AG08396 (cell line): Measurements from ENCODE around the gene MAML2.
A peak's percentile ranks its signal among the peaks of the same experiment; 100 is the strongest.

Experiments
- DNase-seq: peaks from one replicate; pipeline ENCODE4 v3.0.0; 2012; ENCODE audit warnings: low spot score, mixed read lengths

MAML2 gene

DNA sequence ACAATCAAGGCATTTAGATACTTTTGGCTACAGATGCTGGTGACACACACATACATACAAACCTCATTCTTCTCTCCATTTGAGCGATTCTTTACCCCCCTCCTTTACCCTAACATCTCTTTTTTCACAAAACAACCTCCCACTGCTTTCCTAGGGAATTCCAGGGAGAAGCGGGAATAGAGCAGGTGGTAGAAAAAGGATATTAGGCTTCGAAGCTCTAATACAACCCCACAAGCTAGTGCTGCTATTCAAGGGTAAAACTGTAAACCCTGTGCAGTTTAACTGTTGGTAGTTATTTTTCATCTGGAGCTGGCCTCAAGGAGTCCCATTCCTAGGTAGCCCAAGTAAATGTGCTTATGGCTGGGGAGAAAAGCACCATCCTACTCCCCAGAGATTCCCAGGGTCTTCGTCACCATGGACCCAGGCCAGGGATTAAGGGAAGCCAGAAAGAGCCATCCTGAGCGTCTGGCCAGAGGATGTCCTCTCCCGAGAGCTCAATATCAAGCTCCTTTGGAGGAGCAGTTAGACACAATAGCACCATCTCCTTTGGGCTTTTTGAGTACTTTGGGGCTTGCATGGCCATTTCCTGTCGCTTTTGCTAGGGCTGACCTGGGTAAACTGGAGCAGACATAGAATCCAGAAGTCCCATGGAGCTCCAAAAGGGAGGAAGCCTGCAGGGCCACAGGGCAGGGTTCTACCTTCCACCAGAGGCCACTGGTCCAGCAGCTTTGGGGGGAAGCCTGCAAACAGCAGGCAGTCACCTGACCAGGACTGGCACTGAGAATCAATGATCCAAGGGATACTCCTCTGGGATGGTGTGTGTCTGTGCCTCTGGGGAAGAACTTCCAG, 3.1 kb downstream of the MAML2 start:
- peak; percentile 33 for DNase-seq

DNA sequence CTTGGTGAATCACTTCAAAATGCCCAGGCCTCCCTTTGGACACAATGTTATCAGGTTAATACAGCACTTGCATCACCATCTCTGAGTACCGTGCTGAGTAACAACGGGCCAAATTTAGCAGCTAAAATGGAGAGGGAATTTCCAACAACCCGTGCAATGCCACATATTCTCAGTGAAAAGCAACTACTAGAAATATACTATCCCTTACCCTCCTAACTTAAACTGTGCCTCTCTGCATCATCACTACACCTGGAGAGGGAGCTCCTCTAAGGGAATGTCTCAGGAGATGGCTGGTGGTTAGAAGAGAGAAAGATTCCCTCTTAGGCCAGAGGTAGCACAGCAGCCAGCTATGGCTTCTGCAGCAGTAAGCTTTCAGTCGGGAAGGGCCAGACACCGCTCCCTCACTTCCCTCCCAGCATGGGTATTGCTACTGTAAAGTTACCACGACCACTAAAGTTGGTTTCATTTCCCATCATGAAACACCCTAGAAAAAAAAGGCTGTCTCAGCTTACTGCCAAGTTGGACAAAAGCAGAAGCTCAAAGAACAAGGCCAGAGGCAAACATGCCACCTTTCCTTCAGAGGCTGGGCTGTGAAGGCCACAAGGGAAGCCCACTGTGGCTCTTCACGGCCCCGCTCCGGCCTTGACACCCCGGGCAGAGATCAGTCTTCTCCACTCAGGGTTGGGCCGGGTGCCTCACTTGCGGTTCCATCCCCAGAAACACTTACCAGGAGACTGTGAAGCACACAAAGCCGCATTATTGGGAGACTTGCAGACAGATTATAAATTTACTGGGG, 3.9 kb downstream of the MAML2 start:
- no peak for DNase-seq

DNA sequence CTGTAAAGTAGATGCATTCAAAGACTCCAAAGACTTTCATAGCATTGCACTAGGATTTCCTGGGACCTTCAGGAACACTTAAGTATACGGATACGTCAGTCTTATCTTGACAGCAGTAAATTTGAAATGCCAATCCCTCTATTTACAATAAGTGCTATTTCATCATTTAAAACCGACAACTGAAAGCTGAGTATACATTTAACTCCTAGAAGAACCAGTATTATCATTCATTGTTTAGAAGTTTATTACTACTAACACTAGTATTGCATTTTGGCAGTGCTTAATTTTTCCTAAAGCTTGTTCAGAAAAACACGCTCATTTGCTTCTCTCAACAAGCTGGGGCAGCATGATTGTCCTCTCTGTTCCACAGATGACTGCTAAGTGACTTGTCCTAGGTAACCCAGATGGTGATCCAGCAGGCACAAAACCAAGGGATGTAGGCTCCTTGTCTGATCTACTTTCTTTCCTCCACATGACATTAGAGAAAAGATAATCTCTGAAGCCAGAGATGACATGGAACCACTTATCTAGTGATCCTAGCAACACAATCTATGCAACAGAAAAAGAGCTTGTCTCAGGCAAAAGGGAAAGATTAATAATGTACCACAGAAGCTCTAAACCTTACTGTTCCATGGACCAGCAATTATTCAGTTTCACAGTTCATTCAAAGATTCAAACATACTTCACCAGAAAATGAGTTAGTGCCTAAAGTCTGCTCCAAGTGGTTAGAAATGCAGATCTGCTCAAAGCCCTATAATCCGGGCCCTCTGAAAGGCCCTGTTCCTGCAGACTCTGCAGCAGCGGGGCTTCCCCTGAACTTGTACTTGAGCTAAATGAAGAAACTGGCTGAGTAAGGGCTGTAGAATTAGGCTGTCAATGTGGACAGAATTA, 5.2 kb downstream of the MAML2 start:
- DNase-seq = no peak

DNA sequence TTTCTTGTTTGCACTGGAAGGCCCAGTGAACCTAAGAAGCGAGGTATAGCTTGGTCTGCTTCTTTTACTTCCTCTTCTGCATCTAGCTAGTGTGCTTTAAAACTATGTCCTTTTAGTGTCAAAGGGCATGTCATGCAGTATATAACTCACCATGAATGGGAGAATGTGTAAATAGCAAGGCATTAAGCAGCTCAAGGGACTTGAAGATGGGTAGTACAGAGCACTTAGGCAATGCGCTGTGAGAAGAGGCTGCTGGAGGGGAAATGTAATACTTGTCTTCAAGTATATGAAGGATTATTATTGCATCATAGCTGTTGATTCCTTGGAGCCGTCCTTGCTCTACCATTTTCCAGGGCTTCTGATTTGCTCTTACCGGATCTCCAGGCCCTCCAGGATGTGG, 7.6 kb downstream of the MAML2 start:
- DNase-seq = no peak

DNA sequence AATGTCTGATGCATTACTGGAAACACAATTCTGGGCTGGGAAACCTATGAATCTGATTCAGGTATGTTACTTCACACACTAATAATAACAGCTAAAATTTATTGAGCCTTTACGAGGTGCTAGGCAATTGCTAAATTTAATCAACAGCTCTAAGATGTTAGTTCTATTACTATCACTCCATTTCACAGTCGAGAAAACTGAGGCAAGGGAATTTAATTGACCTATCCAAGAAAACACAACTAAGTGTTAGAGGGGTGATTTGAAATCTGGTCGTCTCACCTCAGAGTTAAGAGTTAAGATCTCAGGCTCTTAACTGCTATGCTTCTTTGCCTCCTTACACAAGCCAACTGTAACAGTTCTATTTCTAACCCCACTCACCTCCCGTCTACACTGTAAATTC, 8.8 kb downstream of the MAML2 start:
- DNase-seq = no peak

DNA sequence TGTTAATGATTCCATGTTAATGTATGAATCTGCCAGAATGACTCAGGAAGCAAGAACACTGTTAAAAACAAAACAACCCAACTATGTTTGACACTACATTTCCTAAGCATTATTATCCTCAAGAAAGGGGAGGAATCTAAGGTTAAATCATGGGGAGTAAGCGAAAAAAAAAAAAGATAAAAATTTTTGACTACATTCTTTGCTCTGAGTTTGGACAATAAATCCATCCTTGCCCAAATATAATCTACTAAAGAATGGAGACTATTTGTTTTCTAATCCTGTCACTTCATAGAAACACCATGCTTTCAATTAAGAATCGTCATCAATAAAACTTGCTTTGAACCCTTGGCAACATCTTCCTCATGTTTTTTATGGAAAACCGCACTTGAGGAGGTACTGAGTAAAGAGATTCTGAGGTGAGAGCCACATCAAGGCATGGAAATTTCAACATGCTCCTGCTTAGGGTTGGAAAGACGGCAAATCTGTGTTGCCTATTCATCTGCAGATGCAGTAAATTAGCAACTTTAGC, 9.7 kb downstream of the MAML2 start:
- no peak for DNase-seq

DNA sequence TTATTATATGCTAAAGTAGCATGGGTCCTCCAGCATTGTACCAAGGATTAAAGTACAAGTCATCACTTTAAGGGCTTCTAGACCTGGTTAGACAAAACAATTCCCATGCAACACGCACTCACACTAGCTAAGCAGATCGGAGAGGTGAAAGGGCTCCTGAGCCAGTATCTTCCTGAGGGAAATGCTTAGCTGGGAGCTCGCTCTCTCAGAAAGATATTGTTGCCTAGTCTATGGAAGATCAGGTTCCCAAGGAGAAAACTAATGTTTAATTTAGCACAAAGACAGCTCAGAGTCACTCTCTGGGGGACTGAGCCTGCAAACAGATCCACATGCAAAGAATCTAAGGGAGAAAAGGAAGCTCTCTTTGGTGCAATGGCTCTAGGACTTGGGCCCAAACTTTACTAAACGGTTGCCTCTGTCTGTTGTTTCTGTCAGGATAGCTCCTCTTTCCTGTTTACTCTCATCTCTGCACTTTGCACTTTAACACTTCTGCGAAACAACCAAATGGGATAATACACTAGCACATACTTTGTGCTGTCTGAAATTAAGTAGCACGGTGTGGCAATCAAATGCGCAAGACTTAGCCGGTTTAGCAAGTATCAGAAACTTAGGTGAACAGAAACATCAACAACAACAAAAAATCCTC, 10.7 kb downstream of the MAML2 start:
- no peak for DNase-seq

DNA sequence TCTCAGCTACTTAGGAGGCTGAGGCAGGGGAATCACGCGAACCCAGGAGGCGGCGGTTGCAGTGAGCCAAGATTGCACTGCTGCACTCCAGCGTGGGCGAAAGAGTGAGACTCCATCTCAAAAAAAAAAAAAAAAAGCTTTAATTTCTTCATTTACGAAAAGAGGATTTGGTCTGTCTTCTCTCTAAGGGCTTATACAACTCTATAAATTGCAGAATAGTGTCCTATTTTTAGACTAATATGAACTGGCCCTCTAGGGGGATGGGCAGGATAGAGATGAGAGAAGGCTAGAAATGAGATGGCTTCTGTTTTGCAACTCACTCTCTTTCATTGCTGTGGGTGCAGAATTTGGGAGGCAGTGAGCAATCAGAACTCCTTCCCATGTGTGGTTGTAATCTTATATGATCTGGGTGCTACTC, 11.3 kb downstream of the MAML2 start:
- DNase-seq = no peak

DNA sequence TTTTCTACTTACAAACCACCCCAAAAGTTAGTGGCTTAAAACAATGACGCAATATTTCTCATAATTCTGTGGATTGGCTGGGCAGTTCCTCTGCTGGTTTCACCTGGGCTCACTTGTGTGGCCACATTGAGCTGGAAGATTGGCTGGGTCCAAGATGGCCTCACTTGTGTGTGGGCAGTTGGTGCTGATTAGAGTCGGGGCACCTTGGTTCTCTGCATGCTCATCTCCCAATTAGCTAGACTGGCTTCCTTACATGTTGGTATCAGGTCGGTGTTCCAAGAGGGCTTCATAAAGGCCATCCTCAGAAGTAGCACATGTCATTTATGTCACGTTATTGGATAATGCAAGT, 12.5 kb downstream of the MAML2 start:
- DNase-seq = no peak

DNA sequence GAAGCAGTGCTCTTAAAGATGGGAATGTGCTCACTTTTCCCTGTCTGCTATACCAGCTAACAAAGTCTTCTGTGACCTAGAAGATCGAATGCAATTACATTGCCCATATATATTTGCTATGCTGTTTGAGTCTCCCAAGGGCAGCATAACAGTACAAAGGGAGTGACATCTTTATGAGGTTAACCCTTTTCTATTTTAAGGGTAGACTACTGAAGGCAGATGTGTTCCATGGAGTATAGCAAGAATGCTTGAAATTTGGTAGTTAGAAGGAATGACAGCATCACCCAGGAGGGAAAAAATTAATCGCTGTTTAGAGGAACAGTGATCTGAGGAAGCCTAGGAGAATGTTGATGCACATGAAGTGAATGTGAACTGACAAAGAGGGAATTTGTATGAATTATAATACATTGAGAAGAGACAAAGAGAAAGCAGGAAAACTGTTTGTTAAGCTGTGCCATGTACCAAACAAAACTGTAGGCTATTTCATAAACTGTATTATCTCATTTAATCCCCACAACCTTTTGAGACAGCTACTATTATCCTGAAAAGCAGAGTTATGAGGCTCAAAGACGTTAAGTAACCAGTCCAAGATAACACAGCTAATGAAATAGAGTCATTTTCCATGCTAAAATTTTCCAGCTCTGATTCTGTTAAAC, 13.0 kb downstream of the MAML2 start:
- DNase-seq = no peak

DNA sequence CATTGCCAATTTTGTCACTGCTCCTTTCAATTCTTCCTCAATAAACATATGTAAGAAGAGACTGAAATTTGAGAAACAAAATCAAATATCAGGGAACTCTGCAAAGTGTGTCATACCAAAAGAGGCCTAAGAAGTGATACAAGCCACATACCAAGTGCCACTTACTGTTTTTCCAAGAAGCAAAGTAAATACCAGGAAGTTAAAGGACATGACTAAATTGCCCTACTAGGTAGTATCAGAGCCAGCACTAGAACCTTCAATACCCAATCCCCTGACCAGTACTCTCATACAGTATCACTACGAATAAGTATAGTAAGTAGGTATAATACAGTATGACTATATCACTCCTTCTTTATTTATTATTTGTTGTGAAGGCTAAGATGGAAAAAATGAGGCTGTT, 13.6 kb downstream of the MAML2 start:
- DNase-seq = no peak

DNA sequence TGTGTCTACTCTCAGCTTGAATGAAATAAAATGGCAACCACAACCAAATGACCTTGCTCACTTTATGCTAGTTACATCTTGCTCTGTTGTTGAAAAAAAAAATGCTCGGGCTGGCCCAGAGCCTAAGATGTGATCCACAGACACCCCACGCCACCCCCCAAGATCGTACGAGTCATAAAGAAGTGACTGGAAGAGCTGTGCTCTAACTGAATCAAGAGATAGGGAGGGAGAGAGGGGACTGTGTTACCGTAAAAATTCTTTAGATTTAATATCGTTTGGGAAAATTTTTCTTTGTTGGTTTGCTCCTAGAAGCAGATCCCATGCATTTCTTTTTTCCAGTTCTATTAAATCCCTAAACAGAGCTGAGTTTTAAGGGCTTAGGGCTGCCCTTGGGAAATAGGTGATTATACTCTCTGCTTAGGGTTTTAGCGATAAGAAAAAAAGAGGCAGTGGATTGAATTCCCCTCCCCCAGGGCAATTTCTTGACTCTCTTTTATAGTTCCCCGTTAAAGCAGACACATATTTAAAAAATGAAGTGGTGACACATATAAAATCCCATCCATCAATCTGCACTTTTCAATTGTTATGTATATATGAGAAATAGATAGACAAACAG, 14.5 kb downstream of the MAML2 start:
- DNase-seq = no peak

DNA sequence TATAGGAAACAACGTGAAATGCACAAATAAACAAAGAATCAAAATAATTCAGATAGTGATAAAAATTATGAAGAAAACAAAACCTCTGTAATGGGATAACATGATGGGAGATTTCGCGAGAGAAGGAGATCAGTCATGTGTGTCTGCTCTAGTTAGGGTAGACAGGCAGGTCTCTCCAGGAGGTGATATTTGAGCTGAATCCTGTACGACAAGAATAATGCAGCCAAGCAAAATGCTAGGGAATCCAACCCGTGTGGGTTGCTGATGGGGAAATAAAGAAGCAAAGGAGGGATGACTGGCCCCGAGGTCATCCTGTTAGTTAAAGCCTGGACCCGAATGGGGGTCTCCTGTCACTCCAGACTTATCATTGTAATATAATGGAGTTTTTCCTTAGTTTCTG, 16.0 kb downstream of the MAML2 start:
- no peak for DNase-seq

DNA sequence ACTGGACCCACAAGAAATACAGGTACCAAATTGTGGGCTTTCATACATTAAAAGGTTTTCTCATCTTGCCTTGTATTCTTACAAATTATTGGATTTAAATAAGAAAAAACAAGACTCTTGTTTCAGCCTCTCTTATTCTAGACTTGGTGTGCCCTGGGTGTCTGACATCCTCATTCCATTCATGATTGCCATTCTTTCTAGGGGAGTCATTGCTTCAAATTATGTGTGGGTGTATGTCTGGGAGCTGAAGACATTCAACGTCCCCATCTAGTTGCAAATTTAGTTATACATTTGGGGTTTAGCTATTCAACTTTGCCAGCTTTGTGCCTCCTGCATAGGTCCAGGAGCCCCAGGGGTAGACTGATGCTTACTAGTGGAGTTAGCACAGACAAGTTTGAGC, 18.1 kb downstream of the MAML2 start:
- peak; percentile 69 for DNase-seq

DNA sequence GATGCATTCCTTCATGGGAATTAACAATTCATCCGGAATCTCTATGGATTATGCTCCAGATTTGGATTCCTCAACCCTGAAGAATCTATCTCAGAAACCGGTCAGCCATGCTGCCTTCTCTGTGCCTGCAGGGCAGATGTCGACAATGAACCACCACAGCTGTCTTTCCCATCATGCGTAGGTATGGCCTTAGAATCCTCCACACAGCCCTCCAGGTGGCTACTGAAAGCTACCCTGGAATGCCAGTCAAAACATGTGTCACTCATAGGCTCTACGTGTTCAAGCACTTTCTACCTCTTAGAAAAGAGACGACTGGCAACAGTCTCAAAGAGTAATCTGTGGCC, 19.4 kb downstream of the MAML2 start:
- DNase-seq = no peak

DNA sequence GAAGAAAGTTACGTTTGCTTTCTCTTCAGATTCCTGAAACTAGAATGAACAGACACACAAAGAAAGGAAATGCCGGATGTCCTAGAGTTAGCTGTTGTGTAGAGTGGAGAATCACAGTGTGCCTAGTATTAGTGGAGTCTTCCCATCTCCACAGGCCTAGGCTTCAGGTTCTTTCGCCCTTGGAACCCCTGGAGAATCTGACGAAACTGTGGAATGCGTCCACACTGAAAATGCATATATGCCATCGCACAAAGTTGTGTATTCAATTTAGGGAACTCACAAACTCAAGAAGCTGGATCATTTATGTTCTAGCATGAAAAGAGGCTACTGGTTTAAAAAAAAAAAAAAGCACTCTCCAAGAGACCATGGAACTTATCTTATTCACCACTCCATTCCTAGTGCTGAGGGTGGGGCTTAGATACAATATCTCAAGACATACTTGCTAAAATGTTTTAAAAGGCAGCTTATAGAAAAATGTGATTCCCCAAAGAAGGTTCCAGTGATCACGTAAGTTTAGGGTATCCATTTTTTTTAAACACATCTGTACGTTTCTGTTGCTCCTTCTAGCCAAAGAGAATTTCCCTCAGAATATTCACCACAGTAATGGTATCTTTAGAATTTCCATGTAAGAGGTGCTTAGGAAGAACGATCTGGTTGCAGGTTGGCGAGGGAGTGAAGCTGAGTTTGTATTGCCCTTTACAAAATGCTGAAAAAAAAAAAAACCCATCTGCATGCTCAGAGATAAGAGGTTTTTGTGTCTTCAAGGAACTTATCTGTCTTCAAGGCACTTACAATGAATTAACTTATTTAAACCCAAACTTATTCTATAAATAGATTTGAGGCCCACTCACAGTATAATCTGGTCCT, 20.0 kb downstream of the MAML2 start:
- no peak for DNase-seq

DNA sequence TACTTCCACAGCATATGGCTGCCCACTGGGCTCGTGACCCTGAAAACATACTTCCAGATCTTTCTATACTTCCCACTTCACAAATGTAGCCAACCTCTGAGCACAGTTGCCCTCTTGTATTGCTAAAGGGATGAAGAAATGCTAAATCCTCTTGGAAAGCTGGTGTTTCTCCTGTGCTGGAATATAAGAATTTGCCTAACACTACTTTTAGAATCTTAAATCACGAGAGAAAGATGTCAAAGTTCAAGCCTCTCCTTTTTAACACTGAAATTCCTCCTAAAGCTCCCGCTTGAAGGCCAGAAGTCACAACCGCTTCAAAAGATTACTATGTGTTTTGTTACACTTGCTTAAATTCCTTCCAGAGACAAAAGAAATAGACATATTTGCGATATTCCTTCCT, 21.9 kb downstream of the MAML2 start:
- no peak for DNase-seq

DNA sequence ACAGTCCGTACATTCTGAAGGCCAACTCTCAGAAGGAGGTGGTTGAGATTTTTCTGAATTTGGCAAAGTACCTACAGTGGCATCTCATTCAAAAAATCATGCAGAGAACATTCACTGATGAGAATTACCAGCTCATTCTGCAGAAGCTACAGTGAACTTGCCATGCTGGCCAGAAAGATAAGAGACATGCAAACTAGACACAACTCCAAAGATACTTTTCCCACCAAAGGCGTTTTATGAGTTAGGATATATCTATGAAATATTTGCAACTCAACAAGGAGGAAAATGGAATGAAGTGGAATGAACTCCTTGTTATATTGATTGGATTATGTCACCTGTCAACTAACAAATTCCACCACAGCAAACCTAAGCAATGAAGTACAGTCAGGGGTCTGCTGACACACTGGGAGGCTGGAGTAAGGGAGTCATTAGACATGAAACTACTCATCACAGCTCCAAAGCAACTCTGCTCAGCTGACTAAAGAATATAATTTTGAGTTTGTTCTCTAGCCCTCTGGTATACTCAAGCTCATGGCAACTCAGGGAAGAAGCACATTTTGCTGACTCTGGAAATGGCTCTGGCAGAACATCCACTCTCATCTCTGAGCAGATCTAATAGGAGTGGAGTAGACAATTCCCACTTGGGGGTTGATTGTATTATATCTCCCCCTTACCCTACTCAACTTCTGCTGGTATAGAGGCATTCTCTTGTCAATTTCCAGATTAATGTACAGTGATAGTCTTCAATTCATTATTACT, 22.9 kb downstream of the MAML2 start:
- DNase-seq = no peak

DNA sequence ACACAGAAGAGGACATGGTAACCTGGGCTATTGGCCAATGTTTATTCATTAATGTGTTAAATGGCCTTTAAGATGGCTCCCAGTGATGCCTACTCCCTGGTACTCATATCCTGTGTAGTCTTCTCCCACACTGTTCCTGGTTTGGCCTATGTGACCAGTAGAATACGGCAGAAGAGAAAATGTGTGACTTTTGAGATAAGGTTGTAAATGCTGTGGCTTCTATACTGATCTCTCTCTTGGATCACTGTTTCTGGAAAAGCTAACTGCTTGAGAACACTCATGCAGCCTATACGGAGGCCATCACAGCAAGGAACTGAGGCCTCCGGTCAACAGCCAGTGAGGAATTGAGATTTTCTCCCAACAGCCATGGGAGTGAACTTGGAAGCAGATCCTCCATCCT, 24.1 kb downstream of the MAML2 start:
- DNase-seq = no peak
